GM18951 (cell line): ENCODE results near the gene SELENOV.
"Not testable (repeated sequence)": the region's sequence is repeated elsewhere in the genome, so short reads cannot be mapped to it uniquely, and the experiment has no call there.

Experiments used
- POLR2A ChIP-seq: IDR thresholded peaks from 4 replicates; pipeline ENCODE4 v1.6.1; 2011; ENCODE audit warnings: mild to moderate bottlenecking; ENCODE audit not compliant: insufficient read length, insufficient read depth; ENCODE audit errors: extremely low read depth
- in situ Hi-C: fragments of 300-500 bp; cut with MboI; formaldehyde crosslinking; loops from one replicate; pipeline ENCODE4 v1.12.0; 2022; ENCODE audit warnings: low sequenced_read_pairs, mixed read lengths, inconsistent platforms; ENCODE audit not compliant: unreplicated experiment

SELENOV gene

GRCh38 chr19:39514840-39515550, at the start of gene SELENOV:
Gene SELENOV, plus strand, starts transcription at chr19:39515139. Its CDS starts 74 bp downstream, at chr19:39515213.
- no peak for TF ChIP-seq POLR2A
- in situ Hi-C loops = no loop called here

- no peak for TF ChIP-seq POLR2A
Measured at GRCh38 chr19:39465956-39466747, 48.8 kb upstream of the SELENOV start.

GRCh38 chr19:39467941-39468340, 47.0 kb upstream of the SELENOV start:
- in situ Hi-C loops = no loop called here

More at GRCh38 chr19:39465956-39466747, 48.8 kb upstream of the SELENOV start:
- in situ Hi-C loops = no loop called here

GRCh38 chr19:39469036-39469435, 45.9 kb upstream of the SELENOV start:
- no peak for TF ChIP-seq POLR2A
- in situ Hi-C loops = no loop called here

More at GRCh38 chr19:39467941-39468340, 47.0 kb upstream of the SELENOV start:
- no peak for TF ChIP-seq POLR2A

- no peak for TF ChIP-seq POLR2A
- in situ Hi-C loops = no loop called here
Measured at GRCh38 chr19:39469567-39469966, 45.4 kb upstream of the SELENOV start.

GRCh38 chr19:39470724-39471339, 44.1 kb upstream of the SELENOV start:
- no peak for TF ChIP-seq POLR2A
- in situ Hi-C loops = no loop called here

GRCh38 chr19:39471756-39472536, 43.0 kb upstream of the SELENOV start:
- no peak for TF ChIP-seq POLR2A
- in situ Hi-C loops = no loop called here

- in situ Hi-C loops = no loop called here
- TF ChIP-seq POLR2A = no peak
Measured at GRCh38 chr19:39472746-39473442, 42.0 kb upstream of the SELENOV start.

- in situ Hi-C loops = no loop called here
- TF ChIP-seq POLR2A = no peak
Measured at GRCh38 chr19:39473443-39473960, 41.4 kb upstream of the SELENOV start.

GRCh38 chr19:39474139-39474620, 40.8 kb upstream of the SELENOV start:
- in situ Hi-C loops = no loop called here
- TF ChIP-seq POLR2A = no peak

- in situ Hi-C loops = no loop called here
Measured at GRCh38 chr19:39475748-39476147, 39.2 kb upstream of the SELENOV start.

GRCh38 chr19:39479319-39479801, 35.6 kb upstream of the SELENOV start:
- in situ Hi-C loops = not testable (repeated sequence)

More at GRCh38 chr19:39475748-39476147, 39.2 kb upstream of the SELENOV start:
- no peak for TF ChIP-seq POLR2A
